ENCODE data around the gene ZRANB3. TPM values are rescaled to one million over a fixed set of nuclear protein-coding genes. Genes with fewer than 3 reads are reported as not detected.
"Not testable (repeated sequence)": the region's sequence is repeated elsewhere in the genome, so short reads cannot be mapped to it uniquely, and the experiment has no call there.

The ZRANB3 gene
- total RNA-seq, 6 donors from 2014 or later = 1.00 to 4.0 (median 2.0) TPM

DNA sequence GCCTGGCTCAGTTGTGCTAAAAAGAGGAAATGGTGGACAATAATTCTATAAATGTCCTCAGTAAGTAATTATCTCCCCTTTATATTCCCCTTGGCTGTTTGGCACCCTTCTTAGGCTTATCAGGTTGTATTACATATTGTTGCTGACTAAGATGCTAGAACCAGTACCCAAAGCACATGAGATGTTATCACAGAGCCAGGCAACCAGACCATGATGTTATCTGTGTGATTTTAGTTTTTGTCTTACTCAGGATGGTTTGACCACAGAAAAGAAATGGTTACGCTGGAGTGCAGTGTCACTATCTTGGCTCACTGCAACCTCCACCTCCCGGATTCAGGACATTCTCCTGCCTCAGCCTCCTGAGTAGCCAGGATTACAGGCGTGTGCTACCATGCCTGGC is 15.4 kb upstream of the ZRANB3 start:
- ATAC-seq (ENCODE audit: low FRiP score in 2 of 2) (no peak), DNase-seq (no peak)
- no peaks in the 10 kb centered on the region for H3K9me3 ChIP-seq
- no peaks in the 10 kb centered on the region for H3K4me1 ChIP-seq
- no peaks in the 10 kb centered on the region for H3K36me3 ChIP-seq
- no peaks in the 10 kb centered on the region for H3K27me3 ChIP-seq
- no peak overlapping the region for H3K27ac ChIP-seq
- TF ChIP-seq POLR2AphosphoS5 (IDR thresholded peaks at IDR 0.05) = no peak
- TF ChIP-seq EP300 (IDR thresholded peaks at IDR 0.05) = no peak
- TF ChIP-seq POLR2A (IDR thresholded peaks at IDR 0.05) = no peak
- TF ChIP-seq, protein P1, sequence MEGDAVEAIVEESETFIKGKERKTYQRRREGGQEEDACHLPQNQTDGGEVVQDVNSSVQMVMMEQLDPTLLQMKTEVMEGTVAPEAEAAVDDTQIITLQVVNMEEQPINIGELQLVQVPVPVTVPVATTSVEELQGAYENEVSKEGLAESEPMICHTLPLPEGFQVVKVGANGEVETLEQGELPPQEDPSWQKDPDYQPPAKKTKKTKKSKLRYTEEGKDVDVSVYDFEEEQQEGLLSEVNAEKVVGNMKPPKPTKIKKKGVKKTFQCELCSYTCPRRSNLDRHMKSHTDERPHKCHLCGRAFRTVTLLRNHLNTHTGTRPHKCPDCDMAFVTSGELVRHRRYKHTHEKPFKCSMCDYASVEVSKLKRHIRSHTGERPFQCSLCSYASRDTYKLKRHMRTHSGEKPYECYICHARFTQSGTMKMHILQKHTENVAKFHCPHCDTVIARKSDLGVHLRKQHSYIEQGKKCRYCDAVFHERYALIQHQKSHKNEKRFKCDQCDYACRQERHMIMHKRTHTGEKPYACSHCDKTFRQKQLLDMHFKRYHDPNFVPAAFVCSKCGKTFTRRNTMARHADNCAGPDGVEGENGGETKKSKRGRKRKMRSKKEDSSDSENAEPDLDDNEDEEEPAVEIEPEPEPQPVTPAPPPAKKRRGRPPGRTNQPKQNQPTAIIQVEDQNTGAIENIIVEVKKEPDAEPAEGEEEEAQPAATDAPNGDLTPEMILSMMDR (IDR thresholded peaks at IDR 0.05) = no peak
- WGBS, 2 donors = 90 to 91% methylated on average over 3 of the region's 3 CpGs
- no peak overlapping the region for H3K4me3 ChIP-seq

DNA sequence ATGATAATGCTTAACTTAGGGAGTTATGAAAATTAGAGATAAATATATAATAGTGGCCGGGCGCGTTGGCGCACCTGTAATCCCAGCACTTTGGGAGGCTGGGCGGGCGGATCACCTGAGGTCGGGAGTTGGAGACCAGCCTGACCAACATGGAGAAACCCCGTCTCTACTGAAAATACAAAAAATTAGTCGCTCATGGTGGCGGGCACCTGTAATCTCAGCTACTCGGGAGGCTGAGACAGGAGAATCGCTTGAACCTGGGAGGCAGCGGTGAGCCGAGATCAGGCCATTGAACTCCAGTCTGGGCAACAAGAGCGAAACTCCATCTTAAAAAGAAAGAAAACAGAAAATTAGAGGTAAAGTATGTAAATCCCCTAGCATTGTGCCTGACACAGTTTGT is 2.5 kb upstream of the ZRANB3 start:
- H3K27me3 ChIP-seq; DNase-seq; H3K27ac ChIP-seq; H3K9me3 ChIP-seq; H3K4me3 ChIP-seq; ATAC-seq (ENCODE audit: low FRiP score in 2 of 2); H3K36me3 ChIP-seq: not testable (repeated sequence)
- H3K4me1 ChIP-seq = peaks cover 8 to 28% (median 17%) of the 10 kb centered on the region in 4 donors
- WGBS, 2 donors = 95 to 99% methylated on average over 15 of the region's 15 CpGs

- Histone ChIP-seq H3K36me3 (no peaks in the 10 kb centered on the region), H3K4me3 (peak overlapping the region in 2 of 4 donors; percentile 92 to 97), H3K9me3 (no peaks in the 10 kb centered on the region), H3K4me1 (peaks cover 8 to 28% (median 17%) of the 10 kb centered on the region in 4 donors), H3K27me3 (no peaks in the 10 kb centered on the region), H3K27ac (no peak overlapping the region)
- TF ChIP-seq, protein P1 (IDR thresholded peaks at IDR 0.05) = no peak
- TF ChIP-seq POLR2AphosphoS5 (IDR thresholded peaks at IDR 0.05) (no peak), EP300 (IDR thresholded peaks at IDR 0.05) (no peak), POLR2A (IDR thresholded peaks at IDR 0.05) (no peak)
- WGBS, 2 donors = 57 to 58% methylated on average over 3 of the region's 3 CpGs
- ATAC-seq (ENCODE audit: low FRiP score in 2 of 2) = no peak
- DNase-seq = no peak
These were observed 1.6 kb upstream of the ZRANB3 start for GRCh38 chr2:135532581-135532980.

DNA sequence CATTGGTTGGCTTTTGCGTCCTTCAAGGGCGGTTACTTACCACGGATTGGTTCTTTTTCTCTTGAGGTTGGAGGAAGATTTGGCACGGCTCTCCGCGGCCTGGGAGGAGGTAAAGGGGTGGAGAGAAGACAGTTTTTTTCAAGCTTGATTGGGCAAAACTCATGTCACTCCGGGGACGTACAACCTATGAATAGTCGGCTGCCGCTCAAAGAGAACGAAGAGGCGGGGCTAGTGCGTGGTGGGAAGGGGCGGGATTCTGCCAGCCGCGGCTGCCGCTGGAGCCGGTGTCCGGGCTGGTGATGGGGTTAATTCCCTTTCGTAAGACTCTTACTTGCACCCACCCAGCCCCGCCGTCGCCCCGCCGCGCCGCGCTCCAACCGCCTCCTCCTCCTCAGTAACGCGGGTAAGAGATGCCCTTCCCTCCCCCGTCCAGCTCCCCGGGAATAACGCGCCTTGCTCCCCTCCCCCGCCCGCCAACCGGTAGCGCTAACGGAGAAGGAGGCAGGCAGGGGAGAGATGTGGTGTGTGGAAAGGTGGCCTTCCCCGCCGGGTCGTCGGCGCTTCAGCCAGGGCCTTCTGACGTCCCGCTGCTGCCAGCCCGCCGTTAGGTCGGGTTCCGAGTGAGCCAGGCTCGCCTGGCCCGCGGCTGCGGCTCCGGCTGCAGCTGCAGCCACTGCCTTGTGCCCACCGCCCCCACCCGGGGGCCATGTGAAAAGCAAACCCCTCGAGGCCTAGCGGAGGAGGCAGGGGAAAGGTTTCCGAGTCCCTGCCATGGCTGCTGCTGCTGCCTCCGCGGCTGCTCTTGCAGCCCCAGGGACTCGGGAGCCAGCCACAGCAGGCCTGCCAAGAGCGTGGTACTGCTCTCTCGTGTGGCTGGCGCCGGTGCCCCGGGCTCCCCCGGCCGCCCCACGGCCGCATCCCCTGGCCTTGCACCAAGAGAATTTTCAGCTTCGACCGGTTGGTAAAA is 496 bp upstream of the ZRANB3 start, which contains the start of gene R3HDM1:
R3HDM1 (plus strand) TSS at position 254 of the 967 bp plus-strand sequence. CDS start 73,362 bp downstream, outside the sequence.
- Histone ChIP-seq H3K36me3 (no peaks in the 10 kb centered on the region), H3K4me3 (peak within 1 kb of the TSS; percentile 86 to 99 (median 94)), H3K9me3 (no peaks in the 10 kb centered on the region), H3K4me1 (peaks cover 8 to 28% (median 17%) of the 10 kb centered on the region in 4 donors), H3K27me3 (no peaks in the 10 kb centered on the region), H3K27ac (peak within 1 kb of the TSS; percentile 91 to 93 (median 92))
- TF ChIP-seq, protein P1 (IDR thresholded peaks at IDR 0.05) = peak in 1 of 6 experiments; percentile 12
- TF ChIP-seq POLR2A (IDR thresholded peaks at IDR 0.05) (peak in 1 of 4 donors; percentile 49), EP300 (IDR thresholded peaks at IDR 0.05) (no peak), POLR2AphosphoS5 (IDR thresholded peaks at IDR 0.05) (peak in 1 of 2 donors; percentile 22)
- ATAC-seq (ENCODE audit: low FRiP score in 2 of 2) (peak; percentile 96 to 98), DNase-seq (peak; percentile 96 to 97)
- WGBS, 2 donors = 0 to 1% methylated on average over 18 to 51 of the region's 75 CpGs

GRCh38 chr2:135528006-135528405 is 3.0 kb downstream of the ZRANB3 start:
- H3K36me3 ChIP-seq = no peaks in the 10 kb centered on the region
- 88% methylated on average over 3 of the region's 3 CpGs for WGBS, 2 donors
- H3K27me3 ChIP-seq = no peaks in the 10 kb centered on the region
- no peak overlapping the region for H3K27ac ChIP-seq
- no peak overlapping the region for H3K4me3 ChIP-seq
- peaks cover 8 to 19% (median 16%) of the 10 kb centered on the region in 4 donors for H3K4me1 ChIP-seq
- no peak for DNase-seq
- TF ChIP-seq, protein P1 (IDR thresholded peaks at IDR 0.05) = no peak
- TF ChIP-seq EP300 (IDR thresholded peaks at IDR 0.05) = no peak
- no peak for TF ChIP-seq POLR2A (IDR thresholded peaks at IDR 0.05)
- no peak for TF ChIP-seq POLR2AphosphoS5 (IDR thresholded peaks at IDR 0.05)
- ATAC-seq (ENCODE audit: low FRiP score in 2 of 2) = no peak
- H3K9me3 ChIP-seq = no peaks in the 10 kb centered on the region
